Lower leg skin (tissue), 3 donors: ENCODE results near the gene LOXHD1.

ENCODE experiments used
- CTCF ChIP-seq, 3 donors: fragments of 450-650 bp; IDR thresholded peaks; one replicate each; pipeline ENCODE4 v1.5.1; 2016; ENCODE audit warnings: antibody characterized with exemption in 3 of 3, mild to moderate bottlenecking in 3 of 3, moderate library complexity in 2 of 3
- POLR2A ChIP-seq, 2 donors: fragments of 450-650 bp; IDR thresholded peaks; one replicate each; pipeline ENCODE4 v1.6.1; 2016 to 2017; ENCODE audit warnings: antibody characterized with exemption in 2 of 2, mild to moderate bottlenecking in 1 of 2, moderate library complexity in 1 of 2

- TF ChIP-seq CTCF (IDR thresholded peaks at IDR 0.05) (no peak), POLR2A (IDR thresholded peaks at IDR 0.05) (no peak)
These were observed 90.9 kb downstream of the LOXHD1 start for GRCh38 chr18:46566111-46566510.
